CD4-positive, alpha-beta T cell treated with Interleukin-12 subunit alpha and Interleukin-12 subunit beta, for 1 hour (primary cell): ENCODE data around the gene FAM171A1.

Experiments
- DNase-seq: peaks from one replicate; pipeline ENCODE4 v3.0.0-alpha.2; 2020

Gene FAM171A1

GRCh38 chr10:15373199-15373598 lies 2.1 kb upstream of the FAM171A1 start:
- no peak for DNase-seq

GRCh38 chr10:15370212-15370855 lies 755 bp downstream of the FAM171A1 start:
- DNase-seq: peak; percentile 31

- DNase-seq: no peak
These were observed 1.6 kb downstream of the FAM171A1 start for GRCh38 chr10:15369256-15370211.

GRCh38 chr10:15368101-15368855 lies 2.8 kb downstream of the FAM171A1 start:
- DNase-seq: no peak

- no peak for DNase-seq
These were observed 3.6 kb downstream of the FAM171A1 start for GRCh38 chr10:15367296-15368085.

GRCh38 chr10:15365692-15366091 lies 5.4 kb downstream of the FAM171A1 start:
- no peak for DNase-seq

GRCh38 chr10:15364001-15364400 lies 7.1 kb downstream of the FAM171A1 start:
- no peak for DNase-seq

- no peak for DNase-seq
These were observed 8.1 kb downstream of the FAM171A1 start for GRCh38 chr10:15363031-15363430.

GRCh38 chr10:15361131-15361530 lies 10.0 kb downstream of the FAM171A1 start:
- DNase-seq: no peak

GRCh38 chr10:15360566-15360965 lies 10.5 kb downstream of the FAM171A1 start:
- no peak for DNase-seq

- no peak for DNase-seq
These were observed 17.5 kb downstream of the FAM171A1 start for GRCh38 chr10:15353471-15354017.

- no peak for DNase-seq
These were observed 18.3 kb downstream of the FAM171A1 start for GRCh38 chr10:15352836-15353235.

GRCh38 chr10:15352201-15352600 lies 18.9 kb downstream of the FAM171A1 start:
- DNase-seq: no peak

GRCh38 chr10:15351099-15351820 lies 19.8 kb downstream of the FAM171A1 start:
- no peak for DNase-seq

GRCh38 chr10:15349112-15349511 lies 22.0 kb downstream of the FAM171A1 start:
- DNase-seq: no peak

- DNase-seq: no peak
These were observed 22.5 kb downstream of the FAM171A1 start for GRCh38 chr10:15348579-15348978.

- no peak for DNase-seq
These were observed 23.9 kb downstream of the FAM171A1 start for GRCh38 chr10:15347150-15347549.

GRCh38 chr10:15346440-15347141 lies 24.5 kb downstream of the FAM171A1 start:
- DNase-seq: no peak

GRCh38 chr10:15345450-15345849 lies 25.6 kb downstream of the FAM171A1 start:
- no peak for DNase-seq

GRCh38 chr10:15344876-15345285 lies 26.2 kb downstream of the FAM171A1 start:
- DNase-seq: no peak
